ENCODE results near the gene MYCBP.

DNA sequence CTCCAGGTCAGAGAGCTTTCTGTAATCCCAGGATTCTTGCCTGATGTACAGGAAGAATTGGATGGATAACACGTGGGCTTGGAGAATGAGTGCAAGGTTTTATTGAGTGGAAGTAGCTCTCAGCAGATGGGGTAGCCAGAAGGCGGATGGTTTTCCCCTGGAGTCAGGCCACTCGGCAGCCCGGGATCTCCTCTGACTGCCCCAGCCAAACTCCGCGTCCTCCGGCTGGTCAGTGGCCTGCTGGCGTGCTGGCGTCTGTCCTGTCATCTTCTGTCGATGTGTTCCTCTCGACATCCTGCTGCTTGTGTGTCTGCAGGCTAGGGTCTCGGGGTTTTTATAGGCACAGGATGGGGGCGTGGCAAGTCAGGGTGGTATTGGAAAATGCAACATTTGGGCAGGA is 35.7 kb upstream of the MYCBP start:
- TF ChIP-seq CTCF (IDR thresholded peaks at IDR 0.05; ENCODE audit: poor library complexity) (no peak), EZH2 (IDR thresholded peaks at IDR 0.05; ENCODE audit: borderline replicate concordance) (no peak), EZH2phosphoT487 (IDR thresholded peaks at IDR 0.05; ENCODE audit: low read depth, severe bottlenecking, unreplicated experiment) (no peak)

Measured in hepatocyte (in vitro differentiated cells).